HG03558 (cell line): ENCODE data around the gene LONRF3.
A peak's percentile ranks its signal among the peaks of the same experiment; 100 is the strongest.
"Not testable (repeated sequence)": the region's sequence is repeated elsewhere in the genome, so short reads cannot be mapped to it uniquely, and the experiment has no call there.

Source experiments
- ATAC-seq: cut with Tn5 transposase; IDR thresholded peaks from one replicate; pipeline ENCODE4 v1.9.1; 2021; ENCODE audit warnings: moderate number of reproducible peaks; ENCODE audit not compliant: unreplicated experiment; ENCODE audit errors: extremely low read depth

The LONRF3 gene

DNA sequence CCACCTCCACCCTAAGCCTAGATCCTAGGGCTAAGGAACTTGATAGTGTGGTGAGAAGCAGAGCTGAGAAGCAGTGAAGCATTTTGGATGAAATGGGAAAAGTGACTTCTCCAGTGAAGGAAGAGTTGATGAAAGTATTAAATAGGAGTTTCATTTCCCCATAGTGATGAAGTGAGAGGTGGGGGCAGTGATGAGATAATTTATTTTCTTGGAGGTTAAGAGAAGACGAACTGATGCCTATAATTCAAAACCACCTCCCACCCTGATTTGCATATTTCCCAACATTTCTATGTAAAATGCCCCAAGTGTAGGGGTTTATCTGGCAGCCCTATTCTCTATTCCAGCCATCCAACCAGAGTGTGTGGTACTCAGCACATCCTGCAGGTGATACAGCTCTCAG lies 6.3 kb downstream of the LONRF3 start:
- no peak for ATAC-seq

DNA sequence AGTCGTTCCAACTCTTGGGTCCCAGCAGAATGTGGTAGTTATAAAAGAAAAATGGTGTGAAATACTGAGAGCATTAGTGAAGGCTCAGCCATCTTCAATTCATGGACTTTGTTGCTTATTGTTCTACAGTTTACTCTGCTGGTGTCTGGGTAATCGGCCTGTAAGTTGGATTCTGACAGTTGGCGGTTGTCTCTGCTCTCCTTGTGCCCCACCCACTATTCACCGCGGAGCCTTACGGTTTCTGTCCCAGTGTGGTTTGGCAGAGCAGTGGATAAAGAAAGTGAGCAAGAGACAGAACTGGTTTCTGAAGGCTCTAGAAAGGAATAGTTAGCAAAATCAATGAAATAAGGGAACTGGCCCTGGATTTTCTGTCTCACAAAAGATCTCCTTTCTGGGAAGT lies 9.1 kb downstream of the LONRF3 start:
- ATAC-seq: no peak

DNA sequence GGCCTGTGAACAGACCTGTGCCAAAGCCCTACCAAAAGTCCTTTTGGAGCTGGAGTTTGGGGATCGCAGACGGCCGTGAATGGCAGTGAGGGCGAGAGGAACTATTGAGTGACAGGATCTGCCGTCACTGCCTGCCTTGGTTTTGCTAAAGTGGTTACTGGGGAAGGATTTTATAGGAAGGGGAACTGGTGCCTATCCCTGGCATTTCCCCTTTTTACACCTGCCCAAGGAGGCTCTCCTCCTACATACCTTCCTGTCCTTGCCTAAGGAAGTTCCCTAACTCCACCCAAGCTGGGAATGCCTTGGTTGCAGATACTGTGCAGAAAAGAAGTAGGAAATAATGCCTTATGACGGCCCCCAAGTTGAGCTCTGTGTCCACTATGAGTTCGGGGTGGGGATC lies 14.5 kb downstream of the LONRF3 start:
- ATAC-seq: no peak

GRCh38 chrX:118989886-118990285 lies 15.5 kb downstream of the LONRF3 start:
- no peak for ATAC-seq

DNA sequence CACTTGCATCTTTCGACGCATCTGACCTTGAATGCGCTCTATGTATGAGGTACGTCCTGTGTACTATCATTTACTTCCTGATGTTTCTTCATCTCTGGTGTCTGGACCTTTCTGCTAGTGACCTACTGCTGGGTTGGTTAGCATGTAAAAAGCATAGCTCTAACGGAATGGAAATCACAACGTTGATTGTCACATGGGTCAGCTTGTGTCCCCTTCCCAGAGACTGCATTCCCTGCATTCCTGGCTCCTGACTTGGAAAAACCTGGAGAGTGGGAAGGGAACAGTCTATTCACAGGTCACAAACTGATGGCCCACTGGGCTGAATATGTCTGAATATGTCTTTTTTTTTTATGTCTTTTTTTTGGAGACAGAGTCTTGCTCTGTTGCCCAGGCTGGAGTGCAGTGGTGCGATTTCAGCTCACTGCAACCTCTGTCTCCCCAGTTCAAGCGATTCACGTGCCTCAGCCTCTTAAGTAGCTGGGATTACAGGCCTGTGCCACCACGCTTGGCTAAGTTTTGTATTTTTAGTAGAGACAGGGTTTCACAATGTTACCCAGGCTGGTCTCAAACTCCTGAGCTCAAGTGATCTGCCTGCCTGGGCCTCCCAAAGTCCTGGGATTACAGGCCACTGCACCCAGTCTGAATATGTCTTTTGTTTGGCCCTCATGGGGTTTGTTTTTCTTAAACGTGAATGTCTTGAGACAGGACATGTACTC lies 16.3 kb downstream of the LONRF3 start:
- ATAC-seq: no peak

GRCh38 chrX:118992441-118993121 lies 18.2 kb downstream of the LONRF3 start:
- ATAC-seq: not testable (repeated sequence)

DNA sequence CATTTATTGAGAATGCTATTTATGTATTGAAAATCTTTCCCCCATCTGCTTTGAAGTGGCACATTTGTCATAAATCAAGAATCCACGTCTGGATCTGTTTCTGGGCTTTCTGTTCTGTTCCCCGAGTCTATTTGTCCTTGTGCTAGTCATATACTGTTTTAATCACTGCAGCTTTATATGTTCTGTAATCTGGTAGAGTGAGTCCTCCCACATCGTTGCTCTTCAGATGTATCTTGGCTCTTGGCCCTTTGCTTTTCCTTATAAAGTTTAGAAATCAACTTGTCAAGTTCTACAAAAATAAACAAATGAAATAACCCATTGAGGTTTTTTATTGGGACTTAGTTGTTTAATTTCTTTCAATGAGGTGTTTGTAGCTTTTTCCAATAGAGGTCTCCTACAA lies 29.0 kb downstream of the LONRF3 start:
- ATAC-seq: no peak

DNA sequence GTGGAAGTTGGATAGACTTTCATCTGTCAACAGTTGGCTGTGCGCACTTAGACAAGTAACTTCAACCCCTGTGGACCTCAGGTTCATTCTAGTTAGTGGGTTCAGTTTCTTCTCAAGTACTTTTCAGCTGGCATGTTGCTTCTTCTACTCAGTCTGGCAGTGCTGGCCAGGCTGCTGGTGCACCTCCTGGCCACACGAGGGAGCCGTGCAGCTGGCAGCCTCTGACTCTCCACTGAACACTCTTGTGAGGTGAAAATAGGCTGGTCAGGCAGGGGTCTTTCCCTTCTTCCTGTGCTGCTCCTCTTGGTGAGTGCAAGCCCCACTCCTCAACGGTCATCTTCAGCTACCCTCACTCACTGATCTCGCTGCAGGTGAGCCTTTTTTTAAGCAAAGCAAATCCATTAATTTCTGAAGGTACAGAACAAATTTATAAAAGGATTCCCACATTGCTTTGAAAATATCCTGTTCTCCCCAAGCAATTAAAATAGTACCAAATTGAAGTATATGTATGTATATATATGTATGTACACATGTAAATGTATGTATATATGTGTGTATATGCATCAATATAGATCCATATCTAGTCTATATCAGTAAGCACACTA lies 30.6 kb downstream of the LONRF3 start:
- peak; percentile 73 for ATAC-seq

- no peak for ATAC-seq
These were observed 32.9 kb downstream of the LONRF3 start for GRCh38 chrX:119007189-119007770.

GRCh38 chrX:119008110-119008744 lies 33.8 kb downstream of the LONRF3 start:
- ATAC-seq: no peak

DNA sequence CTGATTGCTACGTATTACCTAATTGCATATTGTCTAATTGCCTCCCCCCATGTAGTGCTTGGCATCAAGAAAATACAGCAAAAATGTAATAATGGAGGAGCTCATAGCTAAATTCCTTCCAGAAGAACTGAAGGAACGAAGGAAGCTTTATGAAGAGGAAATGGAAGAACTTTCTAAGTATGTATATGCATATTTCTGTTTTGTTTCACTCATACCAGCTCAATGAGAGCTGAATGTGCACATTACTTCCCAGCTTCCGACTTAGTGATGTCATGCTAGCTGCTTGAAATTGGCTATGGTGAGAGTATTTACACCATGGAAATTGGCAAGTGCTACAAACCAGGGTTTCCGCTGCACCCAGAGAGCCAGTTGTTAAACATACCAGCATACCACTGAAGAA lies 34.7 kb downstream of the LONRF3 start:
- no peak for ATAC-seq

GRCh38 chrX:119010491-119010890 lies 36.1 kb downstream of the LONRF3 start:
- ATAC-seq: no peak

- no peak for ATAC-seq
These were observed 38.7 kb downstream of the LONRF3 start for GRCh38 chrX:119013164-119013563.

DNA sequence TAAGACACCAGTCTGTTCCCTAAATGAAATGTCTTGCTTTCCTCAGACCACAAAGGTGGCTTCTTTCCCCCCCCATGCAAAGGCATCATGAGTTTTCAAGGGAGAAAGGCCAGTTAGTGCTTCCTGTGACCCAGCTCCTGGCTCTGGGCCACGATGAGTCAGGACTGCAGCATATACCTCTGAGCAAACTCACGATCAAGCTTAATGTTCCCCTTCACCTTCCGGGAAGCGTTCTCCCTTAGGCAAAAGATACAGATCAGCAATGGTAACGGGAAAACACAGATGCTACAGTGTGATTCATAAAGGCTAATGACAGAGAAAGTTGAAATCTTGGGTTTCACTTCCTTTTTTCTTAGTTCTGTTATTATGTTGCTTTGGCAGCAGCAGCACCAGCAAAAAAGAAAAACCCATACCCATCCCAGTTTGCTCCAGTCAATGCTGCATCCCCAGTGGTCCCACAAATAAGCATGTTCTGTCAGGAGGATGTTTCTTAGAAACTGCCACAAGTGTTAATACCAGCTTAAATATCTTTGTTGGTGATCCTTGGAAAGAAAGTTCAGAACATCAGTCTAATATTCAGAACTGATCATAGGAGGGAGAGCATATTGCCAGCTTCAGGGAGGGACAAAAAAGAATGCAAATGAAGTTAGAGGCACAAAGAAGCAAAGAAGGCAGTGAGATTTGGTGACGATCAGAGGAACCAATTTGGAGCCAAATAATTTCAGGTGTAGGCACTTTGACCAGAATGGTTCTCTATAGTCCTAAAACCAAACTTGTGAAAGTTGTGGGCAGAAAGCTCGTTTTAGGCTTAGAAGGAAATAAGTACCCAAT lies 41.2 kb downstream of the LONRF3 start:
- peak; percentile 98 for ATAC-seq

- no peak for ATAC-seq
These were observed 42.7 kb downstream of the LONRF3 start for GRCh38 chrX:119017077-119017476.

DNA sequence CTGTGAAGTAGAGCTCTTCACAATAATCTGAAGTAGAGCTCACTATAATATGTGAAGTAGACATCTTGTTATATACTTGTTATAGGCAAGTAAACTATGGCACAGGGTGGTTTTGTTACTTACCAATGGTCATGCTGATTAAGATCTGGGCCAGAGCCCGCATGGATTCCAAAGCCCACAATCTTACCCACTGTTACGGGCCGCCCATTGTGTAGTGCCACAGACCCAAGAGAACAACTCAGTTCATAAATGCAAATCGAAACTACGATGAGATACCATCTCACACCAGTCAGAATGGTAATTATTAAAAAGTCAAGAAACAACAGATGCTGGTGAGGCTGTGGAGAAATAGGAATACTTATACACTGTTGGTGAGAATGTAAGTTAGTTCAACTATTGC lies 51.5 kb downstream of the LONRF3 start:
- ATAC-seq: no peak

DNA sequence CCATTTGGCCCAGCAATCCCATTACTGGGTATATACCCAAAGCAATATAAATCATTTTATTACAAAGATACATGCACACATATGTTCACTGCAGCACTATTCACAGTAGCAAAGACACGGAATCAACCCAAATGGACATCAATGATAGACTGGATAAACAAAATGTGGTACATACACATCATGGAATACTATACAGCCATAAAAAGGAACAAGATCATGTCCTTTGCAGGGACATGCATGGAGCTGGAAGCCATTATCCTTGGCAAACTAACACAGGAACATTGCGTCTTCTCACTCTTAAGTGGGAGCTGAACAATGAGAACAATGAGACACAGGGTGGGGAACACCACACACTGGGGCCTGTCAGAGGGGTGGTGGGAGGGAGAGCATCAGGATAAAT lies 51.9 kb downstream of the LONRF3 start:
- ATAC-seq: not testable (repeated sequence)

GRCh38 chrX:119027960-119028732 lies 53.7 kb downstream of the LONRF3 start:
- ATAC-seq: not testable (repeated sequence)

DNA sequence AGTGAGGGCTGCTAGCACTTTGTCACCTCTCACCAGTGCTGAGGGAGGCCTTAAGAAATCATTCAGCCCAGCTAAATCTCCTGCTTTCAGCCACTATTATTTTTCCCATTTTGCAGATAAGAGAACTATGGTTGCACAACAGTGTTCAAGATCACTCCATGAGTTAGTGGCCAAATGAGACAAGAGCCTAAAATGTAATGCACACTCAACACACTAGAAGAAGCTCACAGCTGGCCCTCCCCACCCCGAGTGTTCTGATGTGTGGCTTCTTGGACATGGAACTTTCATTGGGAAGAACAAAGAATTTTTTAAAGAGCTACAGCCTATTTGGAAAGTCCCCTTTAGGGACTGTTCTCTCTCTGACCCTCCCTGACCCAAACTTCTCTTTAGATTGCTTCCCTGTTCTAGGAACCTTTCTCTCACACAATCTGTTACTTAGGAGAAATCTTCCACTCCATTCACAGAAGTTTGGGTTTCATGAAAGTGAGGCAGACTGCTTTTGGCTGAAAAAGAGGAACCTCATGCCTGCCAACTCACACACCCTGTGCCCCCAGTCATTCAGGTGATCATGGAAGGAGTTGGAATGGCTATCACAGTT lies 54.4 kb downstream of the LONRF3 start:
- ATAC-seq: no peak
